OCI-LY1 (cell line): ENCODE data around the gene DOK5.

Experiments used
- H2AFZ ChIP-seq: fragments of 200-600 bp; sonication (generic), shearing (Covaris generic); 2 replicates; pipeline ENCODE4 v1.6.0; 2014; ENCODE audit warnings: antibody characterized with exemption, mild to moderate bottlenecking, low read length
- H3F3A ChIP-seq: fragments of 200-600 bp; sonication (generic), shearing (Covaris generic); 2 replicates; pipeline ENCODE4 v1.6.0; 2014; ENCODE audit warnings: mild to moderate bottlenecking, antibody characterized with exemption, low read length, moderate library complexity; ENCODE audit not compliant: insufficient read depth
- H3K27ac ChIP-seq: fragments of 200-600 bp; sonication (generic); 2 replicates; pipeline ENCODE4 v1.5.1; 2014; ENCODE audit warnings: low read length, mixed run types, mild to moderate bottlenecking, low read depth; ENCODE audit not compliant: poor library complexity, severe bottlenecking
- H3K27me3 ChIP-seq: fragments of 200-600 bp; sonication (generic); 2 replicates; pipeline ENCODE4 v1.6.0; 2014; ENCODE audit warnings: antibody characterized with exemption, mild to moderate bottlenecking, low read length, moderate library complexity; ENCODE audit not compliant: insufficient read depth
- H3K36me3 ChIP-seq: fragments of 200-600 bp; sonication (generic); 2 replicates; pipeline ENCODE4 v1.6.1; 2014; ENCODE audit warnings: mild to moderate bottlenecking, antibody characterized with exemption, low read length, moderate library complexity, mixed read lengths; ENCODE audit not compliant: insufficient read depth
- H3K4me1 ChIP-seq: fragments of 200-600 bp; sonication (generic); 2 replicates; pipeline ENCODE4 v1.5.1; 2014; ENCODE audit warnings: mild to moderate bottlenecking, low read length, moderate library complexity; ENCODE audit not compliant: insufficient read depth, severe bottlenecking
- H3K4me2 ChIP-seq: fragments of 200-600 bp; sonication (generic), shearing (Covaris generic); 2 replicates; pipeline ENCODE4 v1.6.1; 2014; ENCODE audit warnings: low read length
- H3K4me3 ChIP-seq: fragments of 200-600 bp; sonication (generic); 2 replicates; pipeline ENCODE4 v1.5.1; 2014; ENCODE audit warnings: low read length, low read depth, mild to moderate bottlenecking, mixed read lengths; ENCODE audit not compliant: poor library complexity, severe bottlenecking
- H3K79me2 ChIP-seq: fragments of 200-600 bp; shearing (Covaris generic); 2 replicates; pipeline ENCODE4 v1.6.1; 2016; ENCODE audit warnings: mixed run types, low read length, mixed read lengths; ENCODE audit not compliant: insufficient read depth
- H3K9ac ChIP-seq: fragments of 200-600 bp; sonication (generic), shearing (Covaris generic); 2 replicates; pipeline ENCODE4 v1.6.1; 2014; ENCODE audit warnings: mild to moderate bottlenecking, low read length, mixed read lengths
- H3K9me2 ChIP-seq: fragments of 200-600 bp; sonication (generic), shearing (Covaris generic); 2 replicates; pipeline ENCODE4 v1.6.1; 2014; ENCODE audit warnings: low read depth, mild to moderate bottlenecking, low read length, mixed read lengths
- H3K9me3 ChIP-seq: fragments of 200-600 bp; shearing (Covaris generic); 2 replicates; pipeline ENCODE4 v1.6.1; 2014; ENCODE audit warnings: low read length, mixed read lengths
- H4K20me1 ChIP-seq: fragments of 200-600 bp; sonication (generic), shearing (Covaris generic); 2 replicates; pipeline ENCODE4 v1.6.0; 2016; ENCODE audit warnings: mild to moderate bottlenecking, low read length; ENCODE audit not compliant: insufficient read depth
- EZH2 ChIP-seq: fragments of 200-600 bp; sonication (generic), shearing (Covaris generic); IDR thresholded peaks from 2 replicates; pipeline ENCODE4 v1.8.0; 2017; ENCODE audit warnings: borderline replicate concordance, mixed run types, mild to moderate bottlenecking, antibody characterized with exemption, low read length, moderate library complexity, mixed read lengths
- TF ChIP-seq, protein P1 (sequence below): fragments of 200-600 bp; sonication (generic), shearing (Covaris generic); IDR thresholded peaks from 2 replicates; pipeline ENCODE4 v1.5.1; 2017; ENCODE audit warnings: mild to moderate bottlenecking, antibody characterized with exemption, low read length, moderate library complexity, mixed read lengths

The DOK5 gene

GRCh38 chr20:54688476-54688875, 213.1 kb downstream of the DOK5 start:
- TF ChIP-seq, protein P1, sequence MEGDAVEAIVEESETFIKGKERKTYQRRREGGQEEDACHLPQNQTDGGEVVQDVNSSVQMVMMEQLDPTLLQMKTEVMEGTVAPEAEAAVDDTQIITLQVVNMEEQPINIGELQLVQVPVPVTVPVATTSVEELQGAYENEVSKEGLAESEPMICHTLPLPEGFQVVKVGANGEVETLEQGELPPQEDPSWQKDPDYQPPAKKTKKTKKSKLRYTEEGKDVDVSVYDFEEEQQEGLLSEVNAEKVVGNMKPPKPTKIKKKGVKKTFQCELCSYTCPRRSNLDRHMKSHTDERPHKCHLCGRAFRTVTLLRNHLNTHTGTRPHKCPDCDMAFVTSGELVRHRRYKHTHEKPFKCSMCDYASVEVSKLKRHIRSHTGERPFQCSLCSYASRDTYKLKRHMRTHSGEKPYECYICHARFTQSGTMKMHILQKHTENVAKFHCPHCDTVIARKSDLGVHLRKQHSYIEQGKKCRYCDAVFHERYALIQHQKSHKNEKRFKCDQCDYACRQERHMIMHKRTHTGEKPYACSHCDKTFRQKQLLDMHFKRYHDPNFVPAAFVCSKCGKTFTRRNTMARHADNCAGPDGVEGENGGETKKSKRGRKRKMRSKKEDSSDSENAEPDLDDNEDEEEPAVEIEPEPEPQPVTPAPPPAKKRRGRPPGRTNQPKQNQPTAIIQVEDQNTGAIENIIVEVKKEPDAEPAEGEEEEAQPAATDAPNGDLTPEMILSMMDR: no peak
- TF ChIP-seq EZH2: no peak
- Histone ChIP-seq H3K4me3 (no peak overlapping the region), H4K20me1 (no peaks in the 10 kb centered on the region), H3K9me2 (no peaks in the 10 kb centered on the region), H3K4me2 (no peak overlapping the region), H3K27me3 (no peaks in the 10 kb centered on the region), H3K4me1 (no peaks in the 10 kb centered on the region), H3K79me2 (no peaks in the 10 kb centered on the region), H3F3A (no peaks in the 10 kb centered on the region), H2AFZ (no peak overlapping the region), H3K9ac (no peak overlapping the region), H3K36me3 (no peaks in the 10 kb centered on the region), H3K9me3 (no peaks in the 10 kb centered on the region), H3K27ac (no peak overlapping the region)

DNA sequence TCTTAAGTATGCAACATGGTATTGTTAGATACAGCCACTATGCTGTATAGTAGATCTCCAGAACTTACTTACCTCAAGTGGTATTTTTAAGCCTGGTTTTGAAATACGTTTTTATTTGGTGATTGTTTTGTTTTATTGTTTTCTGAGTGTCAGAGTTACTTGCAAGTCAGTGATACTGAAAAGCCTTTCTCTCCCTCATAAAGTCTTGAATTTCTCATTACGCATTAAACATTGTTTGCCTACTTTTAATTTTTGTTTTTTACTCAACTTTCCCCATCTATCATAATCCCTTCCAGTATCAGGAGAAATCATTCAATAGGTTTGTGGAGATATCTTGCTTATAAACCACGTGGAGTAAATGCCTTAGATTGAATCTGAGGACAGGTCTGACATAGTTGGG, 214.9 kb downstream of the DOK5 start:
- Histone ChIP-seq H3F3A (no peaks in the 10 kb centered on the region), H2AFZ (no peak overlapping the region), H3K36me3 (no peaks in the 10 kb centered on the region), H3K4me3 (no peak overlapping the region), H3K27ac (no peak overlapping the region), H3K27me3 (no peaks in the 10 kb centered on the region), H3K79me2 (no peaks in the 10 kb centered on the region), H3K9me2 (no peaks in the 10 kb centered on the region), H3K4me1 (no peaks in the 10 kb centered on the region), H4K20me1 (no peaks in the 10 kb centered on the region), H3K9me3 (no peaks in the 10 kb centered on the region), H3K4me2 (no peak overlapping the region), H3K9ac (no peak overlapping the region)
- TF ChIP-seq, protein P1: no peak
- no peak for TF ChIP-seq EZH2

DNA sequence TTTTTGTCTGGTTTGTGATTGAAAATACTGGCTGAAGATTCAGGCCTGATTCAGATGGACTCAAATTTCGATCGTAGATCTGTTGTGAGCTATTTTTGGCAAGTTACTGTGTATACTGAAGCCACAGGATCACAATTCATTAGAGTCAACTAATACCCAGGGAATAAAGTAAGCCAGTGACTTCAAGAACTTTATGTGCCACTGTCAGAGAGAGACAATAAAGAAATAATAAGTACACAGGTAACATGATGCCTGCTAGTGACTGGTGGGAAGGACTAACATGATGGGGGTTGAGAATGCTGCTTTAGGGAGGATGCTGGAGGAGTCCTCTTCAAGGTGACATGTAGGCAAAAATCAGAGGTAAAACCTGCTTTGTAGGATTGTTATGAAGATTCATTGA, 215.9 kb downstream of the DOK5 start:
- H3K27ac ChIP-seq: no peak overlapping the region
- no peaks in the 10 kb centered on the region for H4K20me1 ChIP-seq
- H3F3A ChIP-seq: no peaks in the 10 kb centered on the region
- H3K9me3 ChIP-seq: no peaks in the 10 kb centered on the region
- no peaks in the 10 kb centered on the region for H3K27me3 ChIP-seq
- no peaks in the 10 kb centered on the region for H3K4me1 ChIP-seq
- no peaks in the 10 kb centered on the region for H3K9me2 ChIP-seq
- no peak overlapping the region for H3K4me2 ChIP-seq
- TF ChIP-seq, protein P1: no peak
- TF ChIP-seq EZH2: no peak
- H3K79me2 ChIP-seq: no peaks in the 10 kb centered on the region
- no peak overlapping the region for H3K9ac ChIP-seq
- no peak overlapping the region for H2AFZ ChIP-seq
- no peak overlapping the region for H3K4me3 ChIP-seq
- no peaks in the 10 kb centered on the region for H3K36me3 ChIP-seq
